ENCODE results near the gene PTPRN2.
"Not testable (repeated sequence)": the region's sequence is repeated elsewhere in the genome, so short reads cannot be mapped to it uniquely, and the experiment has no call there.

Gene PTPRN2

DNA sequence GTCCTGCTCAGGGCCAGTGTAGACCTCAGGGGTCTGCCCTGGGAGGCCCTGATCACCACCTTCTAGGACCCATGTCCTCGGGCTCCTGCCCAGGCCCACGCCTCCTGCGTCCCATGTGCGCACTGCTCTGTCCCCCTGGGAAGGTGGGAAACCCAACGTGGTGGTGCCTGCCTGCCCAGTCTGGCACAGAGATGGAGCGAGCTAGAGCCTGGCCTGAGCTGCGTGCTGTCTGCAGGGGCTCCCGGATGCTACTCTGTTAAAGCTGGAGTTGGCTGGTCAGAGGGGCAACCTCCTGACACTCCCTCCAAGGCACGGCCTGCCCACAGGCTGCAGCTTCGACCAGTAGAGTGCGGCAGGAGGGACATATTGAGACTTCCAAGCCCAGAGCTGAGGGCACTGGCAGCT is 1079.1 kb downstream of the PTPRN2 start:
- TF ChIP-seq, protein P1, sequence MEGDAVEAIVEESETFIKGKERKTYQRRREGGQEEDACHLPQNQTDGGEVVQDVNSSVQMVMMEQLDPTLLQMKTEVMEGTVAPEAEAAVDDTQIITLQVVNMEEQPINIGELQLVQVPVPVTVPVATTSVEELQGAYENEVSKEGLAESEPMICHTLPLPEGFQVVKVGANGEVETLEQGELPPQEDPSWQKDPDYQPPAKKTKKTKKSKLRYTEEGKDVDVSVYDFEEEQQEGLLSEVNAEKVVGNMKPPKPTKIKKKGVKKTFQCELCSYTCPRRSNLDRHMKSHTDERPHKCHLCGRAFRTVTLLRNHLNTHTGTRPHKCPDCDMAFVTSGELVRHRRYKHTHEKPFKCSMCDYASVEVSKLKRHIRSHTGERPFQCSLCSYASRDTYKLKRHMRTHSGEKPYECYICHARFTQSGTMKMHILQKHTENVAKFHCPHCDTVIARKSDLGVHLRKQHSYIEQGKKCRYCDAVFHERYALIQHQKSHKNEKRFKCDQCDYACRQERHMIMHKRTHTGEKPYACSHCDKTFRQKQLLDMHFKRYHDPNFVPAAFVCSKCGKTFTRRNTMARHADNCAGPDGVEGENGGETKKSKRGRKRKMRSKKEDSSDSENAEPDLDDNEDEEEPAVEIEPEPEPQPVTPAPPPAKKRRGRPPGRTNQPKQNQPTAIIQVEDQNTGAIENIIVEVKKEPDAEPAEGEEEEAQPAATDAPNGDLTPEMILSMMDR (IDR thresholded peaks at IDR 0.05; ENCODE audit: low read depth, low read length, missing control alignments) = no peak
- no peak for DNase-seq (ENCODE audit: low read depth)
- no peak overlapping the region for H3K4me3 ChIP-seq (ENCODE audit: low read depth, low read length)

DNA sequence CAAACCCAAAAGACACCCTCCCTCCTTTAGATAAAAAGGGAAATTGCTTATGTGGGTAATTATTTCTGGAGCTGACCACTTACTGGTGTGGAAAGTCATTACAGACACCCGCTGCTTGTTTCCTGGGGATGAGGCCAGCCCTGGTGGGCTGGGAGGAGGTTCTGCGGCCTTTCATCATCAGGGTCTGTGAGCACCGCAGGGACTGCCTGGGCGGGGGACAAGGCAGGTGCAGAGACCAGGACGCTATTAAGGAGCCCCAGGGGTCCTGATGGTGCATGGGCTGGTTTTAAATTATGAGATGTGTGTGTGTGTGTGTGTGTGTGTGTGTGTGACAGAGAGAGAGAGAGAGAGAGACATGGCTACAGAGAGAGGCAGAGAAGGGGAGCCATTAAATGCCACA is 1079.6 kb downstream of the PTPRN2 start:
- TF ChIP-seq, protein P1 (IDR thresholded peaks at IDR 0.05; ENCODE audit: low read depth, low read length, missing control alignments) = no peak
- DNase-seq (ENCODE audit: low read depth) = no peak
- no peak overlapping the region for H3K4me3 ChIP-seq (ENCODE audit: low read depth, low read length)

DNA sequence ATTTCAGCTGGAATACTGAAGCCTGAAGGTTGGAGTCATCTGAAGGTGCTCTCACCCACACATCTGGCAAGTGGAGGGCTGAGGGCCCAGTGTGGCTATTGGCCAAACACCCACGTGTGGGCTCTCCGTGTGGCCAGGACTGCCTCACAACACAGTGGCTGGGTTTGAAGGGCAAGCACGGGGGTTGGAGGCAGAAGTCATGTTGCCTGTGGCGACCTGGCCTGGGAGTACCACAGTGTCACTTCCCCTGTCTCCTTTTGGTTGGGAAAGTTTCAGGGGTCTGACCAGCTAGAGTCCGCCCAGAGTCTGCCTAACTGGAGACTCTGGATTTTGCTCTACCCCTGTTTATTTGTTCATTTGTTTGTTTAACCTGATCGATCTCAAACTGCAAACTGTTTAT is 1081.4 kb downstream of the PTPRN2 start:
- no peak for DNase-seq (ENCODE audit: low read depth)
- H3K4me3 ChIP-seq (ENCODE audit: low read depth, low read length) = no peak overlapping the region
- TF ChIP-seq, protein P1 (IDR thresholded peaks at IDR 0.05; ENCODE audit: low read depth, low read length, missing control alignments) = no peak

DNA sequence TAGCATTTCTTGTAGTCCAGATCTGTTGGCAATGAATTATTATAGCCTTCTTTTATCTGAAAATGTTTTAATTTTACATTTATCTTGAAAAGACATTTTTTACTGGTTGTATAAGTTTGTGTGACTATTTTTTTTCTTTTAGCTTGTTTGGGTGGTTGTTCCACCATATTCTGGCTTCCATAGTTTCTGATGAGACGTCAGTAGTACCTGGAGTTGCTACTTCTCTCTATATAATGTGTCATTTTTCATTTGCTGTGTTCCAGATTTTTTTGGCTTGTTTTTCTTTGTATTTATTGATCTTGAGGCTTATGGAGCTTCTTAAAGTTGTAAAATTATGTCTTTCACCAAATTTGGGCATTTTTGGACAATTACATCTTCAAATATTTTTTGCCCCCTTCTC is 1082.0 kb downstream of the PTPRN2 start:
- TF ChIP-seq, protein P1 (IDR thresholded peaks at IDR 0.05; ENCODE audit: low read depth, low read length, missing control alignments) = no peak
- no peak overlapping the region for H3K4me3 ChIP-seq (ENCODE audit: low read depth, low read length)
- DNase-seq (ENCODE audit: low read depth) = no peak

DNA sequence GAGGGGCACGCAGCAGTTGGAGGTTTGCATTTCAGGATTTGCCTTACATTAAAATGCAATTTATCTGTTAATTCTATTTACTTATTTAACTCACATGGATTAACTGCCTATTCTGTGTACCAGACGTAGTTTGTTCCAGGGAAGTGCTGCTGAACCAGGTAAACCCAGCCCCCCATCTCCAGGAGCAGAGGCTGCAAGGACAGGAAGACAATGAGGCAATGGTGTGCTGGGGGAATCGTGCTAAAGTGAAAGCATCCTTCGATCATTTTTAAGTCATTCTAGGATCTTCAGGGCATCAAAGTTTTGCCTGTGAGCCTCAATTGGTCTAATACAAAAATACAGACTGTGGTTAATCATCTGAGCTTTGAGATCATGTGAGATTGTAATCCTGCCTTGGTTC is 1084.4 kb downstream of the PTPRN2 start:
- DNase-seq (ENCODE audit: low read depth) = no peak
- H3K4me3 ChIP-seq (ENCODE audit: low read depth, low read length) = no peak overlapping the region
- TF ChIP-seq, protein P1 (IDR thresholded peaks at IDR 0.05; ENCODE audit: low read depth, low read length, missing control alignments) = no peak

DNA sequence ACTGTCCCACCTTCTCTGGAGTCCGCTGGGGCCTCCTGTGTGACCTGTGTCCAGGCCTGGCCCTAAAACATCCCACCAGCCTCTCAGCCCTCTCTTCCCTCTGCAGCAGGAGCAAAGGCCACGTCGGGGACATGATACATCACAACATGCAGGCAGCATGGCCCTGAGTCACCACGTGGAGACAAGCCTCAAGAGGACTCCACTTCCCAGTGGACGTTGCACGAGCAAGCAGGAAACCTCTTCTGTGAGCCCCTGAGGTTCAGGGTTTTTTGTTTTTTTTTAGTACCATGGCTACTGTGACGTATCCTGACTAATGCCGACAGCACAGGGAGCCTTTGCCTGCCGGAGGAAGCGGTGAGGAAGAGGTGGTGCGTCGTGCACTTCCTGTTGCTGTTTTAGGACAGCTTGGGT is 1084.9 kb downstream of the PTPRN2 start:
- no peak overlapping the region for H3K4me3 ChIP-seq (ENCODE audit: low read depth, low read length)
- DNase-seq (ENCODE audit: low read depth) = no peak
- TF ChIP-seq, protein P1 (IDR thresholded peaks at IDR 0.05; ENCODE audit: low read depth, low read length, missing control alignments) = no peak

DNA sequence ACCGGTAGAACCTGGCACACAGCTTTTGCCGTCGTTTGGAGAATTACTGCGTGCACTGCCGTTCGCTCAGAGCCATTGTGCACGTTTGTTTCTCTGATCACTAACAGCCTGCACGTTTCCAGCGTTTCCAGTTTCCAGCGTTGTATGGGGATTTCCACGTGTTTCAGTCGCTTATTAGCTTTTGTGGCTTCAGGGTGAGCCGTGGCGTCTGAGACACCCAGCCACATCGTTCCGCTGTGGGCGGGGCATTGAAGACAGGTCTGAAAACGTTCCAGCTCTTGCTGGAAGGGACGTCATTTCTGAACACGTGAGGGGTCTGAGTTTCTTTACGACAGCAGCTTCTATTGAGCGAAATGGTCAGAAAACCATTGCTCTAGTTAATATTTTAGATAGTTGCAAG is 1086.0 kb downstream of the PTPRN2 start:
- no peak overlapping the region for H3K4me3 ChIP-seq (ENCODE audit: low read depth, low read length)
- DNase-seq (ENCODE audit: low read depth) = no peak
- TF ChIP-seq, protein P1 (IDR thresholded peaks at IDR 0.05; ENCODE audit: low read depth, low read length, missing control alignments) = no peak

DNA sequence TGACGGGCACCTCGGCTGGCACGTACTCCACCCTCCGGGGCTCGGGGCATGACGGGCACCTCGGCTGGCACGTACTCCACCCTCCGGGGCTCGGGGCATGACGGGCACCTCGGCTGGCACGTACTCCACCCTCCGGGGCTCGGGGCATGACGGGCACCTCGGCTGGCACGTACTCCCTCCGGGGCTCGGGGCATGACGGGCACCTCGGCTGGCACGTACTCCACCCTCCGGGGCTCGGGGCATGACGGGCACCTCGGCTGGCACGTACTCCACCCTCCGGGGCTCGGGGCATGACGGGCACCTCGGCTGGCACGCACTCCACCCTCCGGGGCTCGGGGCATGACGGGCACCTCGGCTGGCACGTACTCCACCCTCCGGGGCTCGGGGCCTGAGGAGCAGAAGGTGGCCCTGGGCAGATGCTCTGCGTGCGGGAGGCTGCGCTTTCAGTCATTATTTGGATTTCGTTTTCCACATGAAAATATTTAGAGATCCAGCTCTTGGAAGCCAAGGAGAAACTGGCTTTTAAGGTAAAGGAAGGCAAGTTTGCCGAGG is 1086.6 kb downstream of the PTPRN2 start:
- not testable (repeated sequence) for DNase-seq (ENCODE audit: low read depth); H3K4me3 ChIP-seq (ENCODE audit: low read depth, low read length)
